ENCODE results near the gene TIMELESS. TPM values are rescaled to one million over a fixed set of nuclear protein-coding genes. Genes with fewer than 3 reads are reported as not detected.

Gene TIMELESS
- total and polyA plus RNA-seq, 9 of the 15 experiments (the other 6 are each of a cell fraction or from before 2014, with no cell fraction given), result 11.9 to 59.2 (median 35.8) TPM

GRCh38 chr12:56448860-56449621 lies at the start of gene TIMELESS (continued):
- TF ChIP-seq GTF2E2 (tag; IDR thresholded peaks at IDR 0.05) (peak; percentile 93), NR4A1 (CRISPR knock-in tag; IDR thresholded peaks at IDR 0.05) (no peak), NR4A1 (tag; IDR thresholded peaks at IDR 0.05) (no peak), ZNF224 (CRISPR knock-in tag; IDR thresholded peaks at IDR 0.05) (no peak), YY1 (IDR thresholded peaks at IDR 0.05; ENCODE audit: borderline replicate concordance in 1 of 3, control insufficient read depth in 1 of 3, extremely low read depth in 1 of 3, insufficient read depth in 3 of 3, insufficient read length in 1 of 3, insufficient replicate concordance in 2 of 3, low read depth in 1 of 3, low read length in 2 of 3) (peak in 1 of 3 experiments; percentile 58), MCM3 (IDR thresholded peaks at IDR 0.05) (no peak), NR2F6 (CRISPR knock-in tag; IDR thresholded peaks at IDR 0.05) (no peak), ELF4 (CRISPR knock-in tag; IDR thresholded peaks at IDR 0.05) (0 out of 2 replicates have a peak, but pooled peaks have one; percentile 14), CBFA2T3 (IDR thresholded peaks at IDR 0.05) (peak; percentile 13; the same call in 1 of the 2 replicates), CHD4 (IDR thresholded peaks at IDR 0.05; ENCODE audit: insufficient read depth, insufficient replicate concordance, low read depth, low read length, poor library complexity, severe bottlenecking) (no peak), ZKSCAN1 (IDR thresholded peaks at IDR 0.05; ENCODE audit: low read depth, low read length) (no peak), ZBED1 (IDR thresholded peaks at IDR 0.05) (0 out of 2 replicates have a peak, but pooled peaks have one; percentile 72), CAMTA2 (CRISPR knock-in tag; conservative IDR thresholded peaks at IDR 0.05) (no peak)
- TF ChIP-seq, protein P1, sequence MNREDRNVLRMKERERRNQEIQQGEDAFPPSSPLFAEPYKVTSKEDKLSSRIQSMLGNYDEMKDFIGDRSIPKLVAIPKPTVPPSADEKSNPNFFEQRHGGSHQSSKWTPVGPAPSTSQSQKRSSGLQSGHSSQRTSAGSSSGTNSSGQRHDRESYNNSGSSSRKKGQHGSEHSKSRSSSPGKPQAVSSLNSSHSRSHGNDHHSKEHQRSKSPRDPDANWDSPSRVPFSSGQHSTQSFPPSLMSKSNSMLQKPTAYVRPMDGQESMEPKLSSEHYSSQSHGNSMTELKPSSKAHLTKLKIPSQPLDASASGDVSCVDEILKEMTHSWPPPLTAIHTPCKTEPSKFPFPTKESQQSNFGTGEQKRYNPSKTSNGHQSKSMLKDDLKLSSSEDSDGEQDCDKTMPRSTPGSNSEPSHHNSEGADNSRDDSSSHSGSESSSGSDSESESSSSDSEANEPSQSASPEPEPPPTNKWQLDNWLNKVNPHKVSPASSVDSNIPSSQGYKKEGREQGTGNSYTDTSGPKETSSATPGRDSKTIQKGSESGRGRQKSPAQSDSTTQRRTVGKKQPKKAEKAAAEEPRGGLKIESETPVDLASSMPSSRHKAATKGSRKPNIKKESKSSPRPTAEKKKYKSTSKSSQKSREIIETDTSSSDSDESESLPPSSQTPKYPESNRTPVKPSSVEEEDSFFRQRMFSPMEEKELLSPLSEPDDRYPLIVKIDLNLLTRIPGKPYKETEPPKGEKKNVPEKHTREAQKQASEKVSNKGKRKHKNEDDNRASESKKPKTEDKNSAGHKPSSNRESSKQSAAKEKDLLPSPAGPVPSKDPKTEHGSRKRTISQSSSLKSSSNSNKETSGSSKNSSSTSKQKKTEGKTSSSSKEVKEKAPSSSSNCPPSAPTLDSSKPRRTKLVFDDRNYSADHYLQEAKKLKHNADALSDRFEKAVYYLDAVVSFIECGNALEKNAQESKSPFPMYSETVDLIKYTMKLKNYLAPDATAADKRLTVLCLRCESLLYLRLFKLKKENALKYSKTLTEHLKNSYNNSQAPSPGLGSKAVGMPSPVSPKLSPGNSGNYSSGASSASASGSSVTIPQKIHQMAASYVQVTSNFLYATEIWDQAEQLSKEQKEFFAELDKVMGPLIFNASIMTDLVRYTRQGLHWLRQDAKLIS (CRISPR knock-in tag; IDR thresholded peaks at IDR 0.05), result peak; percentile 91
- TF ChIP-seq, protein P2, sequence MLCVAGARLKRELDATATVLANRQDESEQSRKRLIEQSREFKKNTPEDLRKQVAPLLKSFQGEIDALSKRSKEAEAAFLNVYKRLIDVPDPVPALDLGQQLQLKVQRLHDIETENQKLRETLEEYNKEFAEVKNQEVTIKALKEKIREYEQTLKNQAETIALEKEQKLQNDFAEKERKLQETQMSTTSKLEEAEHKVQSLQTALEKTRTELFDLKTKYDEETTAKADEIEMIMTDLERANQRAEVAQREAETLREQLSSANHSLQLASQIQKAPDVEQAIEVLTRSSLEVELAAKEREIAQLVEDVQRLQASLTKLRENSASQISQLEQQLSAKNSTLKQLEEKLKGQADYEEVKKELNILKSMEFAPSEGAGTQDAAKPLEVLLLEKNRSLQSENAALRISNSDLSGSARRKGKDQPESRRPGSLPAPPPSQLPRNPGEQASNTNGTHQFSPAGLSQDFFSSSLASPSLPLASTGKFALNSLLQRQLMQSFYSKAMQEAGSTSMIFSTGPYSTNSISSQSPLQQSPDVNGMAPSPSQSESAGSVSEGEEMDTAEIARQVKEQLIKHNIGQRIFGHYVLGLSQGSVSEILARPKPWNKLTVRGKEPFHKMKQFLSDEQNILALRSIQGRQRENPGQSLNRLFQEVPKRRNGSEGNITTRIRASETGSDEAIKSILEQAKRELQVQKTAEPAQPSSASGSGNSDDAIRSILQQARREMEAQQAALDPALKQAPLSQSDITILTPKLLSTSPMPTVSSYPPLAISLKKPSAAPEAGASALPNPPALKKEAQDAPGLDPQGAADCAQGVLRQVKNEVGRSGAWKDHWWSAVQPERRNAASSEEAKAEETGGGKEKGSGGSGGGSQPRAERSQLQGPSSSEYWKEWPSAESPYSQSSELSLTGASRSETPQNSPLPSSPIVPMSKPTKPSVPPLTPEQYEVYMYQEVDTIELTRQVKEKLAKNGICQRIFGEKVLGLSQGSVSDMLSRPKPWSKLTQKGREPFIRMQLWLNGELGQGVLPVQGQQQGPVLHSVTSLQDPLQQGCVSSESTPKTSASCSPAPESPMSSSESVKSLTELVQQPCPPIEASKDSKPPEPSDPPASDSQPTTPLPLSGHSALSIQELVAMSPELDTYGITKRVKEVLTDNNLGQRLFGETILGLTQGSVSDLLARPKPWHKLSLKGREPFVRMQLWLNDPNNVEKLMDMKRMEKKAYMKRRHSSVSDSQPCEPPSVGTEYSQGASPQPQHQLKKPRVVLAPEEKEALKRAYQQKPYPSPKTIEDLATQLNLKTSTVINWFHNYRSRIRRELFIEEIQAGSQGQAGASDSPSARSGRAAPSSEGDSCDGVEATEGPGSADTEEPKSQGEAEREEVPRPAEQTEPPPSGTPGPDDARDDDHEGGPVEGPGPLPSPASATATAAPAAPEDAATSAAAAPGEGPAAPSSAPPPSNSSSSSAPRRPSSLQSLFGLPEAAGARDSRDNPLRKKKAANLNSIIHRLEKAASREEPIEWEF (CRISPR knock-in tag; IDR thresholded peaks at IDR 0.05), result no peak
- TF ChIP-seq, protein P3, sequence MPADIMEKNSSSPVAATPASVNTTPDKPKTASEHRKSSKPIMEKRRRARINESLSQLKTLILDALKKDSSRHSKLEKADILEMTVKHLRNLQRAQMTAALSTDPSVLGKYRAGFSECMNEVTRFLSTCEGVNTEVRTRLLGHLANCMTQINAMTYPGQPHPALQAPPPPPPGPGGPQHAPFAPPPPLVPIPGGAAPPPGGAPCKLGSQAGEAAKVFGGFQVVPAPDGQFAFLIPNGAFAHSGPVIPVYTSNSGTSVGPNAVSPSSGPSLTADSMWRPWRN (IDR thresholded peaks at IDR 0.05; ENCODE audit: low read depth), result no peak
